ENCODE measurements around the gene POF1B. TPM values are rescaled to one million over a fixed set of nuclear protein-coding genes. Genes with fewer than 3 reads are reported as not detected.

POF1B gene
- total RNA-seq (ENCODE audit: low replicate concordance), result 19.7 and 33.5 TPM in 2 replicates
- long read RNA-seq, transcript POF1B-201 (17 exons, 3,941 nt), result major isoform, 8 of 38 reads
- long read RNA-seq, partial matches to known transcripts, result 19 of 38 reads
- long read RNA-seq, other reads (novel, unspliced or antisense), result 11 of 38 reads

- Mint-ChIP-seq H3K9me3 (no peaks in the 10 kb centered on the region), H3K4me3 (peak within 1 kb of the TSS; percentile 79), H3K27ac (peak within 1 kb of the TSS; percentile 70), H3K27me3 (no peaks in the 10 kb centered on the region), H3K4me1 (ENCODE audit: unreplicated experiment) (peaks cover 6% of the 10 kb centered on the region), H3K36me3 (no peaks in the 10 kb centered on the region)
- DNase-seq (ENCODE audit: extremely low spot score, unreplicated experiment), result no peak
- TF ChIP-seq CTCF (conservative IDR thresholded peaks at IDR 0.05), result no peak
These were observed at the start of gene POF1B for GRCh38 chrX:85379174-85379907. Gene POF1B (minus strand): TSS chrX:85379665. CDS start chrX:85379454, 211 bp downstream.

DNA sequence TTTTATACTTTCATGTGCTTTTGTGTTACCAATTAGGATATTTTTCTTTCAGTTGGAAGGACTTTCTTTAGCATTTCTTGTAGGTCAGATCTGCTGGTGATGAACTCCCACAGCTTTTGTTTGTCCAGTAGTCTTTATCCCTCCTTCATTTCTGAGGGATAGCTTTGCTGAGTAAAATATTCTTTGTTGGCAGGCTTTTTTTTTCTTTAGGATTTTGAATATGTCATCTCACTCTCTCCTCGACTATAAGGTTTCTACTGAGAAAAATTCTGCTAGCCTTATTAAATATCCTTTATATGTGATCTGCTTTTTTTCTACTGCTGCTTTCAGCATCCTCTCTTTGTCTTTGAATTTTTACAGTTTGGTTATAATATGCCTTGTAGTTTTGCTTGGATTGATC, 49.6 kb upstream of the POF1B start:
- no peak for DNase-seq (ENCODE audit: extremely low spot score, unreplicated experiment)
- Mint-ChIP-seq H3K9me3 (peaks cover 3% of the 10 kb centered on the region), H3K36me3 (no peaks in the 10 kb centered on the region), H3K27ac (no peak overlapping the region), H3K4me1 (ENCODE audit: unreplicated experiment) (no peaks in the 10 kb centered on the region), H3K27me3 (no peaks in the 10 kb centered on the region), H3K4me3 (no peak overlapping the region)
- no peak for TF ChIP-seq CTCF (conservative IDR thresholded peaks at IDR 0.05)

GRCh38 chrX:85419293-85419692, 39.8 kb upstream of the POF1B start:
- Mint-ChIP-seq H3K9me3 (no peaks in the 10 kb centered on the region), H3K4me3 (no peak overlapping the region), H3K27ac (no peak overlapping the region), H3K4me1 (ENCODE audit: unreplicated experiment) (no peaks in the 10 kb centered on the region), H3K36me3 (no peaks in the 10 kb centered on the region), H3K27me3 (no peaks in the 10 kb centered on the region)
- no peak for TF ChIP-seq CTCF (conservative IDR thresholded peaks at IDR 0.05)
- no peak for DNase-seq (ENCODE audit: extremely low spot score, unreplicated experiment)

DNA sequence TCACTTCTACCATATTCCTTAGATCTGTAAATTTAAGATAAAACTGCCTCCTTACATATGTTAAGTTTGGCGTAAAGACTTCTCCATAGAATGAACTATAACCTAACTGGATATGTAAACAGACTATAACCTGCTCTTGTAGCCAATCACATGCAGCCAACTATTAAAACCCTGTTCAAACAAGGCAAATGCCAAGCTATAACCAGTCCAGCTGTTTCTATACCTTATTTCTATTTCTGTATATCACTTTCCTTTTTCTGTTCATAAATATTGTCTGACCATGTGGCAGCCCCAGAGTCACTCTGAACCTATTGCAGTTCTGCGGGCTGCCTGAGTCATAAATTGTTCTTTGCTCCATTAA, 12.4 kb upstream of the POF1B start:
- TF ChIP-seq CTCF (conservative IDR thresholded peaks at IDR 0.05), result no peak
- Mint-ChIP-seq H3K9me3 (no peaks in the 10 kb centered on the region), H3K27ac (no peak overlapping the region), H3K27me3 (no peaks in the 10 kb centered on the region), H3K4me3 (no peak overlapping the region), H3K4me1 (ENCODE audit: unreplicated experiment) (no peaks in the 10 kb centered on the region), H3K36me3 (no peaks in the 10 kb centered on the region)
- no peak for DNase-seq (ENCODE audit: extremely low spot score, unreplicated experiment)

- no peak overlapping the region for H3K4me3 Mint-ChIP-seq
- no peak for DNase-seq (ENCODE audit: extremely low spot score, unreplicated experiment)
- no peak overlapping the region for H3K27ac Mint-ChIP-seq
- no peaks in the 10 kb centered on the region for H3K27me3 Mint-ChIP-seq
- no peak for TF ChIP-seq CTCF (conservative IDR thresholded peaks at IDR 0.05)
- no peaks in the 10 kb centered on the region for H3K36me3 Mint-ChIP-seq
- H3K9me3 Mint-ChIP-seq, result no peaks in the 10 kb centered on the region
- H3K4me1 Mint-ChIP-seq (ENCODE audit: unreplicated experiment), result no peaks in the 10 kb centered on the region
These were observed 11.9 kb upstream of the POF1B start for GRCh38 chrX:85391185-85391877.

Data from type B pancreatic cell (in vitro differentiated cells).